GM18951 (cell line): ENCODE data around the gene SLC45A1.
"Not testable (repeated sequence)": the region's sequence is repeated elsewhere in the genome, so short reads cannot be mapped to it uniquely, and the experiment has no call there.

Source experiments
- POLR2A ChIP-seq: IDR thresholded peaks from 4 replicates; pipeline ENCODE4 v1.6.1; 2011; ENCODE audit warnings: mild to moderate bottlenecking; ENCODE audit not compliant: insufficient read length, insufficient read depth; ENCODE audit errors: extremely low read depth
- in situ Hi-C: fragments of 300-500 bp; cut with MboI; formaldehyde crosslinking; loops from one replicate; pipeline ENCODE4 v1.12.0; 2022; ENCODE audit warnings: low sequenced_read_pairs, mixed read lengths, inconsistent platforms; ENCODE audit not compliant: unreplicated experiment

Gene SLC45A1

DNA sequence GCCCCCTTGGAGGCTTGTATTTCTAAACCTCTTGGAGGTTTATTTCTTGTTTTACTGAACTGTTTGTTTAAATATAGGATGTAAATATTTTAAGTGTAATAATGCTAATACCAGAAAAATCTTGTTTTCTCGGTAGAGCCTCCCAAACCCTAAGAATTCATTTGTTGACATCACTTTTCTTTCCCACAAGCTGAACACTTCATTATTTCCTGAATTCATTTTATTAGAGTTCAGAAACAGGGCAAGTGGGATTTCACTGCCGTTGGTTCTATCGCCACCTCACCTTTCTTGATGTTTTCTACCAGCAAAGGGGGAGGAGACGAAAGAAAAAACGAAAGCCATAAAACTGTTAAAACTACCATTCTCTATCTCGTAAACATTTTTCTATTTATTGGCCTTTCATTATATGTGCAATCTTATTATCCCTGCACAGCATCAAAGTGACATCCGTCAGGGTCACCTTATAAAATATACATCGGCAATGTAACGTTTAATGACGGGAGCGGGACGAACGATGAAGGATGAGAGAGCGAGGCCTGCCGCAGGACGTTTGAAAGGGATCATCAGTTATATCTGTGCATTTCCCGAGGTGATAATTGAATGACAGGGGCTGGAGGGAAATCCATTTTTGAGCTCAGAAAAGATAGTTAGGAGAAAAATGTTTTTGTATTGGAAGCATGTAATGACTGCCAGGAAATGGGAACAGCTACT lies 59.5 kb downstream of the SLC45A1 start:
- no peak for TF ChIP-seq POLR2A
- in situ Hi-C loops, result no loop called here

DNA sequence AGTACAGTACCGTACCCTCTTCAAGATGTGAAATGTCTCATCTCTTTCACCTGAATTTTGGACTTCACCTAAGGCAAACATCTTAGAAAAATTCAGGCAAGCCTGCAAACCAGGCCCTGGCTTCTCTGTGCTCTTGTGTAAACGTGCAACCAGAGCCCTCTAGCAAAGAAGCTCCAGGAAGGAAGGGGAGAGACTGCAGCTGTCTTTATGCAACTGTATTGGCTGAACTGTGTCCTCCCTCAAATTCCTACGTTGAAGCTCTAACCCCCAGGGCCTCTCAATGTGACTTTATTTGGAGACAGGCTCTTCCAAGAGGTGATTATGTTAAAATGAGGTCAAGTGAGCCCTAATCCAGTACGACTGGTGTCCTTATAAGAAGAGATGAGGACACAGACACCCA lies 60.3 kb downstream of the SLC45A1 start:
- no peak for TF ChIP-seq POLR2A
- in situ Hi-C loops, result no loop called here

DNA sequence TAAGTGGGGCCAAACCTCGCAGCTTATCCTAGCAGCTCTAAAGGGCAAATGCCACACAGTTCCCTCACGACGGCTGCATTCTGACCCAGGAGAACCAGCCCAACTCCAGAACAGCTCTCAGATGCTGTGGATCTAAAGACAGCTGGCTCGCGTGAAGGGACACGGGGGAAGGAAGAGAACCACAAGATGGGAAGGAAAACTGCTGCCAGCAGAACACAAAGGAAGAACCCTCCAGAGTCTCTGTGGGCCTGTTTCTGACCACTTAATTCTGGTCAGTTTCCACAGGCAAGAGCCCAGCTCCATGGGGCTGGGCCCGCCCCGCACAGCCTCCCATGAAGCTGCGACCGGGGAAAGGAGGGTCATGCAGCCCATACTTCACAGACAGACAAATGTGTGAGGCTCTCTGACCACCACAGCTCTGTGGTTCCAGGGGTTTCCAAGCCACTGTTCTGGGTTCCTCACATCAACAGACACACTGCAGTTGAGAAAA lies 61.1 kb downstream of the SLC45A1 start:
- no peak for TF ChIP-seq POLR2A
- in situ Hi-C loops, result no loop called here

DNA sequence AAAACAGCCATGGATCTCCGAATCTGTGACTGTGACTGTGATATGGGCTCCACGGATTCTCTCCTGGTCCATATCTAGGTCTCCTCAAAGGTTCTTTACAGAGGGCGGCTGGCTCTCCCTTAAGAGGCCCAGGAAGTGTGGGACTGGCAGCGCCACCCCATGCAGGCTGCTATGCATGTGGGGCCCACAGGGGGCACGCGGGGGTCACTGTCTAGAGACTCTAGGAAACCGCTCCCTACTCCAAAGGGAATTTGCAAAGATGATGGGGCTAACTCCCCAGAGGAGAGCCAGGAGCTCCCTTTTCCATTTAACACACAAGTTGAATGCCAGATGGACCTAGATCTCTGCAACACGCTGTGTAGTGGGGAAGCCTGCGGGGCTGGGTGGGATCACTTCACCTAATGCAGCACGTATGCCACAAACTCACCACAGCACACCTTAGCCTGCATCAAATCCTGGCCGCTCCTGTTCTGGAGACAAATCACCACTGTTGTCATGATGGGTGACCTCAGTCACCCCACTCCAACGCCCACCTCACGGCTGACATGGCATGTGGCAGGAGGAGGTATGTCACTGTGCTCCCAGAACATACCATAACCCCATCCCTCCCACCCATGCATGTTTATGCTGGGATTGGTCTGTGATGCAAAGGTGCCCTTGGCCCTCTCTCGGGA lies 61.7 kb downstream of the SLC45A1 start:
- TF ChIP-seq POLR2A, result no peak
- in situ Hi-C loops, result no loop called here

DNA sequence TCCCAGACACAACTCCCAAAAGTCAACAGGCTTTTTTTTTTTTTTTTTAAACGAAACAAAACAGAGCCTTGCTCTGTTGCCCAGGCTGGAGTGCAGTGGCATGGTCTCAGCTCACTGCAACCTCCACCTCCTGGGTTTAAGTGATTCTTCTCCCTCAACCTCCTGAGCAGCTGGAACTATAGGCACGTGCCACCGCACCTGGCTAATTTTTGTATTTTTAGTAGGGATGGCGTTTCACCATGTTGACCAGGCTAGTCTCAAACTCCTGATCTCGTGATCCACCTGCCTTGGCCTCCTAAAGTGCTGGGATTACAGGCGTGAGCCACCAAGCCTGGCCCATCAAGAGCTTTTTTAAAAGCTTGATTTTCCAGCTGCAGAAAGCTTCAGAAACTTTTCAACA lies 62.4 kb downstream of the SLC45A1 start:
- in situ Hi-C loops, result not testable (repeated sequence)

DNA sequence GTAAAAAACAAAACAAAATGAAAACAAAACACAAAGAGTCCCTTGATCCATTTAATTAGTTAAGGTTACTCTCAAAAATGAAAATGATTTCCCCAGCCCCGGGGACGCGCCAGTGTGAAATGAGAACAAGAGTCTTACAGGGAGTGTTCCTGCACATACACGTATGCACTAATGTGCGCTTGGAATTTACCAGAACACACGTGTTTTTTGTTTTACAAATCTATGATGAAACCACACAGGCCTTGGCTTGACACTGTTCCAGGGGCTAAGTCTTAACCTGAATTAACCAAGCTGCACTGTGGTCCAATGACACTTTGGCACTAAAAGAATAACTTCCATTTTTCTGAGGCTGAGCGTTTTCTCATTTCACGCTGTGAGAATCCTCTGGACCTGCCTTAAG lies 63.7 kb downstream of the SLC45A1 start:
- in situ Hi-C loops, result no loop called here
- TF ChIP-seq POLR2A, result no peak

DNA sequence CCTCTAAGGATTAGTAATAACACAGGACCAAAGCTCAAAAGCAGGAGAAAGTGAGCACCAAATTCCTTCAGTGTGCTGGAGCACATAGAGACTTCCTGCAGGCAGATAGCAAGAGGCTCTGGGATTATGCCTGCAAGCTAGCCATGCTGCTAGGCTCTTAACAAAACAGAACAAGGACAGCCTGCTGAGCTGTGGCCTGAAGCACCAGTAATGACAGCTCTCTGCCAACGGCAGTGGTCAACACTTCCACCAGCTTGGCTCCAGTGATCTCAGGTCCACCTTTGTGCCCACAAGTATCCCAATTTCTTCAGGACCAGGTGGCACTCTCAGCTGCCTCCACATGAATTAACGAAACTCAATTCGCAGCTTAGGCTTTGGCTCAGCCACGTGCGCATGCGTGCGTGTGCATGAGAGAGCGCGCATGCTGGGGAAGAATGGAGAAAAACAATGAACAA lies 64.2 kb downstream of the SLC45A1 start:
- TF ChIP-seq POLR2A, result no peak
- in situ Hi-C loops, result no loop called here

DNA sequence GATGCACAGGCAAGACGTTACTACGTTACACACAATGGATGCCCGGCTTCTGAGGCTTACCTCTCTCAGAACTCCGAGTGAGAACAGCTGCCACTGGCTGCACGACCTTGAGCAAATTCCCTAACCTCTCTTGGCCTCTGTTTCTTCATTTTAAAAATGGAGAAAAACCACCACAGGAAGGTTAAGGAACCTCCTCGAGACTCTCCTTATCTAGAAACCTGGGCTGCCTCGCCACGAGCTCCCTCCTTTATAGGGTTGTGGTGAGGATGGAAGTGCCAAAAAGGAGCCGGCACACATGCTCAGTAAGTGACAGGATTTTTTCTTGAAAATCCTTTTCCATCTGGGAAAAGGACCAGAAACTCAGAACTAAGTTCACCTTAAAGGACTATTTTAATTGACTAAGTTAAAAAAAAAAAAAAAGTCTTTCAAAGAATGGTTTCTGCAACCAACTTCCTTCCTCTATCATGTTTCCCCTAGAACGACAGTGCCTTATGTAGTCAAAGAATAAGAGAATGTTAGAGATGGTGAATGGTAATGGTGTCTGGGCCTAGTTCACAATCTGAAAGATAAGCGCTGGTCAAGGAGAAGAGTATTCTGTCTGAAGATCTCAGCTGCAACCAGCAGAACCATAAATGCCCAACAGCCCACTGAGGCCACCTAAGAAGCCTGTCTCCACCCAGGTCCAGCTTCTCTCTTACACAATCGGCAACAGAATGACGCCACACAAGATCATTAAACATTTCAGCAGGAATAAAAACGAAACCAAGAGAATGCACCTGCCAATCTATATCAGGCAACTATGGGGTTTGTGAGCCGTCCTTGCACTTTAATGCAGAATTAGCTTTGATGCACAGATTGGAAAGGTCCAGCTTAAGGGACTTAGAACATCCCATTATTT lies 64.9 kb downstream of the SLC45A1 start:
- in situ Hi-C loops, result no loop called here

DNA sequence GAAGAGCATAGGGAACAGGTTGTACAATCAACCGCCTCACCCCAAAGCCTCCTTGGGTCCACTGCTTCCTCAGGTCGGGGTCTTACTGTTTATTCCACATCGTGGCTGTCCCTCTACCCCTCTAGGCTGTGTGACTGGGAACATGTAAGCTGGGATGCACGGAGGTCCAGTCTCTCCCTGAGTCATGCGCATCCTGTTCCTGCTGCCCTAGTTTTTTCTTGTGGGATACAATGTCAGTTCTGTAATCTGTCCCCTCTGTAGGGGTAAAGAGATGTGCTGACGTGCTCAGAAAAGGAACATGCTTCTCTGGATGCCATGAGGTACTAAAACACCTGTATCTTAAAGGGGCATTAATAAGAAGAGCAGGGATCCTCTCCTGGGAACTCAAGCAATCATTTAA lies 66.2 kb downstream of the SLC45A1 start:
- in situ Hi-C loops, result no loop called here
- TF ChIP-seq POLR2A, result no peak

More for the DNA sequence above, 64.9 kb downstream of the SLC45A1 start:
- no peak for TF ChIP-seq POLR2A

DNA sequence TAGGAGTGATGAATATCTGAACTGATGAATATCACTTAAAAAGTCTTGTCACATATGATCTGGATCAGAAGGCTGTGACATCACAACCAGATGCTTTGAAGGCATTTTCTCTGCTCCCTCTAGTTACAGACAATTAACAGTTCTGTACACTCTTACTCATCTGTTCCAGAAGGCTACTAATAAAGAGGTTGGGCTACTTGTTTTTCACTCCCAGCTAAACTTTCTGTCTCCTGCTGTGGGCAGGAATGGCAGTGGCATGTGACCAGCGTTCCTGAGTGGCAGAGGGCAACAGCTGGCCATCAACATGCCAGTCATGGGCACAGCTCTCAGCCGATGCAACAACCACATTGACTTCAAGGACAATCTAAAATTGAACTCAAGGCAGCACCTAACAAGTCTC lies 66.7 kb downstream of the SLC45A1 start:
- in situ Hi-C loops, result no loop called here

DNA sequence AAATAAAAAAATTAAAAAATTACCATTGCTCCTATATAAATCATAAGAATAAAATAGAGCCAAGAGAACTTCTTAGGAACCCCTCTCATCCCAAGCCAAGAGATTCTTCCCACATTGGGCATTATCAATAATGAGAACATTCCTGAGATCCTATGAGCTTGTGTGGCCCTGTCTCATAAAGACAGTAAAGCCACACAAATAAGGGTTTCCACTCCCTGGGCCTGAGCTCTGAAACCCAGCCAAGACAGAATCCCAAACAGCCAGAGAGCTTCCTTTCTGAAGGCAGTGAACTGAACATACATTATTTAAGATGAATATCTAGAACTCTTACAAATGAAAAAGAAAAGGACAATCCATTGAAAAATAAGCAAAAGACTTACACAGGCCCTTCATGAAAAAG lies 68.3 kb downstream of the SLC45A1 start:
- TF ChIP-seq POLR2A, result no peak
- in situ Hi-C loops, result no loop called here

More for the DNA sequence above, 66.7 kb downstream of the SLC45A1 start:
- no peak for TF ChIP-seq POLR2A

DNA sequence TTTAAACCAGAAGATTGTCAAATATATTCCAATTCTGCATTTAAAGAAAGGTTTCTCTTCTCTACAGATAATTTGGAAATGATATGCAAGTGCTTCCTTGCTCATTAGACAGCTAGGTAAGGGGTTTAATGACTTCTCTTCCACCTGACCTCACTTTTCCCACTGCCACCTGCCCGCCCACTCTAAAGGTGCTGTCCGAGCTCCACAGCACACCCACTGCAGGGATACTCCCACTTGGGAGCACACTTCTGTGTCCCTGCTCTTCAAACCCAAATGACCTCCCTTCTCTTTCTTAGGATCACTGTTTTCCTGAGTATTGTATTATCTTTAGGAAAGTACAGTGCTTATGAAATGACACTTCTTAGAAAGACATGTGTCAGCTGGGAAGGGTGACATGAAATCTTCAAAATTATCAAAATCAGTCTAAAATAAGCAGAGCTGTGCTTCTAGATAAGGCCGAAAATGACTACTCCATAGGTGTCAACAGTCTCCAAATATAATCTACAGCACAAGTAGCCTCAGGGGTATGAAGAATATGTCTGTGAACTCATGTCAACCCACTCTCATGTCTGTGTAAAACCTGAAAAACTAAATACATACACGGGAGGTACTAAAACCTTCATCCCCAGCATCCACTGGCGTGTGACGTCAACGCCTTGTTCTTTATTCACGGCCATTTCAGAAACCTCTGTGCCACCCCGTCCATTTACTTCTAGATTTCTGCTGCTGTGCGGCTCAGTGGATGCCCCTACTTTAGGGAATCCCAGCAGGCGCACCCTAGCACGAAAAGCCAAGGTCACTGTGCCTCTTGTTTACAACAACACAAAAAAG lies 71.0 kb downstream of the SLC45A1 start:
- no peak for TF ChIP-seq POLR2A
- in situ Hi-C loops, result no loop called here
